HG03159 (cell line): ENCODE measurements around the gene YPEL1.
"Not testable (repeated sequence)": the region's sequence is repeated elsewhere in the genome, so short reads cannot be mapped to it uniquely, and the experiment has no call there.

Source experiments
- ATAC-seq: cut with Tn5 transposase; IDR thresholded peaks from one replicate; pipeline ENCODE4 v1.9.1; 2021; ENCODE audit warnings: mild to moderate bottlenecking, moderate library complexity; ENCODE audit not compliant: unreplicated experiment

The YPEL1 gene

GRCh38 chr22:21701384-21701971, 34.1 kb downstream of the YPEL1 start:
- no peak for ATAC-seq

- no peak for ATAC-seq
These were observed 34.8 kb downstream of the YPEL1 start for GRCh38 chr22:21700822-21701221.

GRCh38 chr22:21699643-21700042, 36.0 kb downstream of the YPEL1 start:
- ATAC-seq, result no peak

DNA sequence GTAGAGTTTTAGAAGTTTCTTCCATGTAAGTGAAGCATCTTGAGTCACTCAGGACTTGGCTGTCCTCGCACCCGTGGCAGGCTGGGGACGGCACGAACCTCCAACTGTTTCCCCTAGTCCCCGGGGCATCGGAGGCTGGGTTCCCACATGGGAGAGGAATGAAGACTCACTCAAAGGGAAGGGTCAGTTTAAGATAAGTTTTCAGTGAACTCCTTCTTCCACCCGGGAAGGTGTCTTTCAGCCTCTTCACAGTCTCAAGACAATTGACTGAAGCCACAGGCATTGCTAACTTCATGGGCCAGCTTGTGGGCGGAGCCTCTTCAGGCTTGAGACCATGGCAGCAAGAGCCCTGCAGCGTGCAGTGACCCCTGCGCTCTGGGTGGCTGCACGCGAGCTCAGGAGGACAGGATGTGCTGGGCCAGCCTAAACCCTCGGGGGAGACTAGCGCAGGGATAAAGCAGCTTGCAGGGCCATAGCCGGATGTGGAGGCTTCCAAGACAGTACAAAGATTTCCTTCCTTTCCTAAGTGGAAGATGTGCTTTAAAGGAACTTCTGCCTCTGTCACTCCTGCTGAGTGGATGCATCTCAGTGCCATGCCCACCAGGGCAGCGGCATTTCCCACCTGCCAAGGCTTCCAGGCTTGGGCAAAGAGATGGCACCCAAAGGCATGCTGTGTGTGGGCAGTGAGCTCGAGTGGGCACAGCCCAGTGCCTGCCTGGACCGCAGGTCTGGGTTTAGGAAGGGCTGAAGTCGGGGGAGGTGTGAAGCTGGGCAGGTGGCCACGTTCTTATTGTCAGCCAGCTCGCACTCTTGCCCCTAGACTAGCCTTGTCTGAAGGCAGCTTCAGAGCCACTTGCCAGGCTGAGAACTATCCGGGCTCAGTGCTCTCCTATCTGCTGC, 36.9 kb downstream of the YPEL1 start:
- ATAC-seq, result no peak

GRCh38 chr22:21697880-21698279, 37.7 kb downstream of the YPEL1 start:
- ATAC-seq, result no peak

DNA sequence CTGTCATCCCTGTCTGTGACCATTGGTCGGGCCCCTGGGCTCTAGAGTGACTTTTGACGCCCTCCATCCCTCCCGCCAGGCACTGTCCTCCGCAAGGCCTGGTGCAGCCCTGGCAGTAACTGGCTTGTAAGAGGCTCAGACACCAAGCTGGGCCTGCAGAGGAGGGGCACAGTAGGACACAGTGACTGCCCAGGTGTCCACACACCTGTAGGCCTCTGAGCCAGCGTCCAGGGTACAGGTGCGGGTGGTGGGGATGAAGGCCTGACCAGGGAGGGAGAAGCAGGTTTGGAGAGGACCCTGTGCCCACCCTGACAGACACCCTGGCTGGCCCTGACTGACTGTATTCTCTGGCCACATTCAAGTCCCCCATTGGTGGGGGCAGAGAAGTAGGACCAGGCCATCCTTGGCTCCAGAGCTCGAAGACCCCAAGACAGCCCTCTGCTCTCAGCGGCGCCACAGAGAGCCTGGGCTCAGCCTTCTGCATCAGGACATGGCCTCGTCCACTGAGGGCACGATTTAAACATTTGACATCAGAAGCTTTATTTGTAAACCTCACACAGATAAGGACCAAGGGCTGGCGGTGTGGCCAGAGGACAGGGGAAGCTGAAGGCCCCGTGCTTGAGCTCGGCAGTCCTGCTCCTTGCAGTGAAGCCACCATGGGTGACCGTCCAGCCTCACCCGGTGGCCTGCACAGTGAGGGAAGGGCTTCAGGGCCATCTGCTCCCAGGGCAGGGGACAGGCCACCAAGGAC, 38.4 kb downstream of the YPEL1 start:
- ATAC-seq, result no peak

- ATAC-seq, result no peak
These were observed 39.5 kb downstream of the YPEL1 start for GRCh38 chr22:21696115-21696514.

DNA sequence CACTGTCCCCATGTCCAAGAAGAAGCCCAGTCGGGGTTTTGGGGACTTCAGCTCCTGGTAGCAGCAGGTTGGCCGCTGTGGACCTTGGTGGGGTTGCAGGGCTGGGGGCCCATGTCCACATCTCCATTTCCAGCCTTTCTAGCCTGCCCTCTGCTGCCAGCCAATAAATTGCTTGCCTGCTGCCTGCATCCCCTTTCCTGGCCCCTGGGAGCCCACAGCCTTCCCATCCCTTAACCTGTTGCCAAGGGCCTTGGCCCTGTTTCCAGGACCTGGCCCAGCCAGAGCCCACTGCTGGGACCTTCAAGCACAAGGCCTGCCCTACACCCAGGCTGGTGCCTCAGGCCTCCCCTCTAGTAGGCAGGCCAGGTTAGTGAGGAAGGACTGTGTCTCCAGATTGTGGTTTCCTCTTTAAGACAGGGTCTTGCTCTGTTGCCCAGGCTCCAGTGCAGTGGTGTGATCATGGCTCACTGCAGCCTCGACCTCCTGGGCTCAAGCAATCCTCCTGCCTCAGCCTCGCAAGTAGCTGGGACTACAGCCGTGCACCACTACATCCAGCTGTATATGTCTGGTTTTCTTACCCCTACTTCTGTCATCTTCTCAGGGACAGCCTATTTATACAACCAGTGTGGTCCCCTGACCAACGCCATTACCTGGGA, 40.0 kb downstream of the YPEL1 start:
- no peak for ATAC-seq

DNA sequence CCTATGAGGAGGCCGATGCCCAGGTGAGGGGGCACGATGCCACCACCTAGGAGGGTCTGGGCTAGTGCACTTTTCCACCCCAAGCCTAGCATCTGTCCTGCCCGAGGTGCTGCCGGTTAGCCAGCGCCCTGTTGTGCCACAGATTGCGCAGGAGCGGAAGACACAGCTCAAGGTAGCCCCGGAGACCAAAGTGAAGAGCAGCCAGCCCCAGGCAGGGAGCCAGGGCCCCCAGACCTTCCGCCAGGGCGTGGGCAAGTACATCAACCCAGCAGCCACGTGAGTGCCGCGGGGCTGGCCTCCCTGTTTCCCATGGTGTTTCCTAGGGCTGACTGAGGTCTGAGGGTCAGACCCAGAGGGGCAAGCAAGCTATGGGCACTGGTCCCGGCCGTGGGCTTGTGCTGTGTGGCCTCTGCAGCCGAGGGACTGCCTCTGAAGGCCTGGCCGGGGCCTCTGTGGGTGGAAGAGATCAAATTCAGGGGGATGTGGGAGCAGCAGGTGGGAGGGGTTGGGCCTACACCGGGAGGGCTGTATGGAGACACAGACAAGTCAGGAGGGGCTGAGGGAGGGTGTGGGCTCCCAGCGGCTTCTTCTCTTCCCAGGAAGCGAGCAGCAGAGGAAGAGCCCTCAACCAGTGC, 40.7 kb downstream of the YPEL1 start:
- ATAC-seq, result no peak

DNA sequence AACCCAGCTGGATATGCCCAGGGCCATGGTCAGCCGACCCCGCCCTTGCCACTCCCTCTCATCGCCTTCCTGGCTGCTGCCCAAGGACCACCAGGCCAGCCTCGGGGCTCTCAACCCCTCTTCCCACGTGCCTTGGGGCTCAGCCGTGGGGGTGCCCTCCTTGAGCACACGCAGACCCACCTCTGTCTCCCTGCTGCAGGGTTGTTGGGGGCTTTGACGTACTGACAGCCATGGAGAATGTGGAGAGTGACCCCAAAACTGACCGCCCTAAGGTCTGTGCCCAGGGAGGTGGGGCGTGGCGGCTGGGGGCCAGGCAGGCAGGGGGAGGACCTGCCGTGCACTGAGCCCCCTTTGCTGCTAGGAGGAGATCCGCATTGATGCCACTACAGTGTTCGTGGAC, 41.2 kb downstream of the YPEL1 start:
- ATAC-seq, result no peak

- no peak for ATAC-seq
These were observed 41.6 kb downstream of the YPEL1 start for GRCh38 chr22:21693999-21694341.

DNA sequence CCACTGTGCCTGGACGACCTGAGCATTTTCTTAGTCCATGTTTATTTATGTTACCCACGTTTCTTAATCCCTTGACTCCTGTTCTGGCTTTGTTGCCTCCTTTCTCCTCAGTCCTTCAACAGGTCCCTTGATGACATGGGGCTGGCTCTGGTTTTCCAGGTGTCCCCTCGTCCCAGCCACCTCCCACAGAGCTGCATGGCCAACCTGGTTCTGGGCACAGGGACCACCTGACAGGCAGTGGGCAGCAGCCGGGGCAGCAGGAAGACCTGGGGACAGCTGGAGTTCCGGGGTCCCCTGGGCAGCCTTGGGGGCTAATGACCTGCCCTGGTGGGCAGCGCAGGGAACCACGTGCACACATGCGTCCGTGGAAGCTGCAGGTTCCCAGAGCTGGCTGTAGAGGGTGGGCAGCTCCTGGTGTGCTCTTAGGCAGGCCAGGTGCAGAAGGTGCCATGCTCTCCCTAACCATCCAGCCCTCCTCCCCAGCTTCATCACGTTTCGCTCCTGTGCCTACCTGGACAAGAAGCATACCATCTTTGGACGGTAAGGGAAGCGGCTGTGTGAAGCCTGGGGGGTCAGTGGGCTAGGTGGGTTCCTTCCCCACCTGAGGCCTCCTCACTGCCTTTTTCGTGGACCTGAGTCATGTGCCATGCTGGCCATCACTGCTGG, 42.1 kb downstream of the YPEL1 start:
- ATAC-seq, result no peak

DNA sequence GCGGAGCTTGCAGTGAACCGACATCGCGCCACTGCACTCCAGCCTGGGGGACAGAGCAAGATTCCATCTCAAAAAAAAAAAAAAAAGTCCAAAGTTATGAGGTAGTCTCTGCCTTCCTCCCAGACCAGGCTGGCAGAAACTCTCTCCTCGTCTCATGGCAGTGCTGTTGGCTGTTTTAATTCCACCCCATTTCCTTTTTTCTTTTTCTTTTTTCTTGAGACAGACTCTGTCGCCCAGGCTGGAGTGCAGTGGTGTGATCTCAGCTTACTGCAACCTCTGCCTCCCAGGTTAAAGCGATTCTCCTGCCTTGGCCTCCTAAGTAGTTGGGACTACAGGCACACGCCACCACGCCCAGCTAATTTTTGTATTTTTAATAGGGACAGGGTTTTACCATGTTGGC, 42.7 kb downstream of the YPEL1 start:
- not testable (repeated sequence) for ATAC-seq

GRCh38 chr22:21691816-21692215, 43.8 kb downstream of the YPEL1 start:
- no peak for ATAC-seq

DNA sequence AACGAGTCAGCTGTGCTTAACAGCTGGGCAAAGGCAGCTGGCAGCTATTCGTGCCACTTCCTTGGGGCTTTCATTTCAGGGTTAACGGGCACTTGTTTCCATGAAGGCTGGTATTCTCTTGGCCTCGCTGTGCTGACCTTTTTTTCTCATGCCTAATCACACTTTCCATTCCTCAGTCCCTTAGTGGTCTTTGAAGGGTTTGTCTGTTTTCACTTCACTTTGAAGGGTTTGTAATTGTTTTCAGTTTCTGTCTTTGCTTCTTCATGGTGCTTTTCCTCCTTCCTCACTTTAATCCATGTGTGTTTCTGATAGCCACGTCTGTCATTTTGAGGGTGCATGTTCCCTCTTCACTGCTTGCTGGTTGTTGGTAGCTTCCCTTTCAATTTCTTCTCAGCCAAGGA, 45.2 kb downstream of the YPEL1 start:
- ATAC-seq, result no peak

- no peak for ATAC-seq
These were observed 46.8 kb downstream of the YPEL1 start for GRCh38 chr22:21688706-21689381.

GRCh38 chr22:21688341-21688705, 47.3 kb downstream of the YPEL1 start:
- ATAC-seq, result no peak

DNA sequence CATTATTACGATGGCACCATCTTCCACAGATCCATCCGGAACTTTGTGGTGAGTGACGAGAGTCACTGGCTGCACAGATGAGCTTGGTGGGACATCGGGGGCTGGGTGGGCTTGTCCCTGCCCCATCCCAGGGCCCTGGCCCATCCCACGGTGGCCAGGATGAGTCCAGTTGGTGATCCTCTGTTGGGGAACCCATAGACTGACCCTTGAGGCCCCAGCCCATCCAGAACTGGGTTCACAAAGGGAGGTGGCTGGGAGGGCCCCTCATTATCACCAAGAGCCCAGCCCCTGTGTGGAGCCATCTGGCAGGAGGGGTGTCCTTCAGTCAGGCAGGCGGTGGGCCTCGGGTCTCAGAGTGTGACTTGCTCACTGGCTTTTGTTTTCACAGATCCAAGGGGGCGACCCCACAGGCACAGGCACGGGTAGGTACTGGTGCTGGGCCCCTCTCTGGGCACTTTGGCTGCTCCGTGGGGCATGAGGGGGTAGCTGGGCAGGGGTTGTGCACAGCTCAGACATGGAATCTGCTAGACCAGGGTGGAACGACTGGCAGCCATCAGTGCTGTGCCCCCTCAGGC, 47.8 kb downstream of the YPEL1 start:
- no peak for ATAC-seq

DNA sequence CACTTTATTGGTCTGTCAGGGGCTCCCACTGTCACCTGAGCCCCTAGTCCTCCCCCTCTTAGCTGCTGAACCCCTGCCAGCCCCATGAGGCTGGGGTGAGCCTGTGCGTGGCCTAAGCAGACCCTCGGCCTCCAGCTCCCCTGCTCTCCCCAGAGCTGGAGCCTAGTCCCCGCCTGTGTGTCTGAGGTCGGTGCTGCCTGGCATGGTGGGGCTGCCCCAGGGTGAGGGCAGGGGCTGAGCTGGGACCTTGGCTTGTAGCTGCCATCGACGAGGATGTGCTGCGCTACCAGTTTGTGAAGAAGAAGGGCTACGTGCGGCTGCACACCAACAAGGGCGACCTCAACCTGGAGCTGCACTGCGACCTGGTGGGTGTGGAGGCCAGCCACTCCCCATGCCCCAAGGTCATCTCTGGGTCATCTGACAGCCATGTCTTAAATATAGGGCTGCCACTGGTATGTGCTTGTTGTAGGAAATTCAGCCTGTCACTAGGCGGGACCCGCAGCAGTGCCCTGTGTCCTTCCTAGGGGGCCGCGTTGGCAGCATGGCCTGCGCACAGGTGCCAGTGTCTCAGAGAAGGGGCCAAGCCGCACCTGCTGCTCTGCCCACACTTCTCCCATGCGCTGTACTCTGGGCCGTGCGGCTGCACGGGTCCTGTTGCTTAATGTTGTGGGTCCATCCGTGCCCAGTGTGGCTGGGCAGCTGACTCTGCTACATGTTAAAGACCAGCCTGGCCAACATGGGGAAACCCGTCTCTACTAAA, 48.8 kb downstream of the YPEL1 start:
- no peak for ATAC-seq
